ENCODE measurements around the gene FKBP2. TPM values are rescaled to one million over a fixed set of nuclear protein-coding genes. Genes with fewer than 3 reads are reported as not detected.

The FKBP2 gene
- total and polyA plus RNA-seq, 4 donors = 65.2 to 397 (median 150) TPM

- no peak overlapping the region for H3K9ac ChIP-seq (ENCODE audit: insufficient read depth in 1 of 2, low read length in 2 of 2)
- no peak for DNase-seq
- H3K9me3 ChIP-seq (ENCODE audit: control insufficient read depth in 4 of 4, insufficient read depth in 3 of 4, low read length in 3 of 4) = no peaks in the 10 kb centered on the region
- no peak for ATAC-seq (ENCODE audit: insufficient read depth, low FRiP score)
- H3K4me1 ChIP-seq (ENCODE audit: control insufficient read depth in 5 of 5, insufficient read depth in 5 of 5, low read length in 5 of 5) = peaks cover 0 to 34% (median 14%) of the 10 kb centered on the region in 5 donors
- no peak overlapping the region for H3K4me3 ChIP-seq
- 84 to 87% methylated on average over 8 of the region's 8 CpGs for WGBS, 2 donors
- H3K36me3 ChIP-seq (ENCODE audit: control insufficient read depth in 4 of 4, insufficient read depth in 4 of 4, low read length in 4 of 4) = peaks cover 0 to 5% (median under 1%) of the 10 kb centered on the region in 4 donors
- H3K27me3 ChIP-seq (ENCODE audit: control insufficient read depth in 3 of 3, insufficient read depth in 3 of 3, low read length in 2 of 3) = no peaks in the 10 kb centered on the region
- no peak overlapping the region for H3K27ac ChIP-seq (ENCODE audit: low read depth in 1 of 2, low read length in 1 of 2)
- no peak for TF ChIP-seq CTCF (IDR thresholded peaks at IDR 0.05; ENCODE audit: control extremely low read depth, extremely low read depth)
Measured at GRCh38 chr11:64249563-64250414, 8.9 kb downstream of the FKBP2 start.

- H3K9me3 ChIP-seq (ENCODE audit: control insufficient read depth in 4 of 4, insufficient read depth in 3 of 4, low read length in 3 of 4) = no peaks in the 10 kb centered on the region
- H3K36me3 ChIP-seq (ENCODE audit: control insufficient read depth in 4 of 4, insufficient read depth in 4 of 4, low read length in 4 of 4) = peaks cover 0 to 11% (median 2%) of the 10 kb centered on the region in 4 donors
- H3K9ac ChIP-seq (ENCODE audit: insufficient read depth in 1 of 2, low read length in 2 of 2) = no peak overlapping the region
- TF ChIP-seq CTCF (IDR thresholded peaks at IDR 0.05; ENCODE audit: control extremely low read depth, extremely low read depth) = no peak
- H3K4me1 ChIP-seq (ENCODE audit: control insufficient read depth in 5 of 5, insufficient read depth in 5 of 5, low read length in 5 of 5) = peaks cover 0 to 28% (median 12%) of the 10 kb centered on the region in 5 donors
- no peak overlapping the region for H3K27ac ChIP-seq (ENCODE audit: low read depth in 1 of 2, low read length in 1 of 2)
- 23 to 27% methylated on average over 13 of the region's 13 CpGs for WGBS, 2 donors
- no peak overlapping the region for H3K4me3 ChIP-seq
- no peaks in the 10 kb centered on the region for H3K27me3 ChIP-seq (ENCODE audit: control insufficient read depth in 3 of 3, insufficient read depth in 3 of 3, low read length in 2 of 3)
- peak in 1 of 3 donors; percentile 26 for DNase-seq
- no peak for ATAC-seq (ENCODE audit: insufficient read depth, low FRiP score)
Measured at GRCh38 chr11:64250415-64251015, 9.6 kb downstream of the FKBP2 start.

- peak; percentile 35 for TF ChIP-seq CTCF (IDR thresholded peaks at IDR 0.05; ENCODE audit: control extremely low read depth, extremely low read depth)
- 1% methylated on average over 63 to 75 of the region's 75 CpGs for WGBS, 2 donors
- ATAC-seq (ENCODE audit: insufficient read depth, low FRiP score) (peak; percentile 73), DNase-seq (peak; percentile 44 to 70 (median 49))
- Histone ChIP-seq H3K27me3 (ENCODE audit: control insufficient read depth in 3 of 3, insufficient read depth in 3 of 3, low read length in 2 of 3) (no peaks in the 10 kb centered on the region), H3K4me3 (peak within 1 kb of the TSS; percentile 62), H3K4me1 (ENCODE audit: control insufficient read depth in 5 of 5, insufficient read depth in 5 of 5, low read length in 5 of 5) (peaks cover 0 to 26% (median 9%) of the 10 kb centered on the region in 5 donors), H3K36me3 (ENCODE audit: control insufficient read depth in 4 of 4, insufficient read depth in 4 of 4, low read length in 4 of 4) (peaks cover 0 to 17% (median 2%) of the 10 kb centered on the region in 4 donors), H3K9me3 (ENCODE audit: control insufficient read depth in 4 of 4, insufficient read depth in 3 of 4, low read length in 3 of 4) (no peaks in the 10 kb centered on the region), H3K27ac (ENCODE audit: low read depth in 1 of 2, low read length in 1 of 2) (peak within 1 kb of the TSS; percentile 24 to 63), H3K9ac (ENCODE audit: insufficient read depth in 1 of 2, low read length in 2 of 2) (peak within 1 kb of the TSS in 1 of 2 donors; percentile 58)
Measured at GRCh38 chr11:64251016-64251752, 10.3 kb downstream of the FKBP2 start, which contains the start of gene PLCB3. Gene PLCB3, plus strand, starts transcription at chr11:64251530. Its CDS starts 120 bp downstream, at chr11:64251650.
